Measurements from ENCODE around the gene NHLH1.

GRCh38 chr1:160326418-160326817 lies 40.5 kb upstream of the NHLH1 start:
- TF ChIP-seq RAD21 (IDR thresholded peaks at IDR 0.05; ENCODE audit: low read length): no peak
- no peak for TF ChIP-seq CTCF (conservative IDR thresholded peaks at IDR 0.05; ENCODE audit: low read depth, low read length)
- TF ChIP-seq POLR2A (IDR thresholded peaks at IDR 0.05; ENCODE audit: low read depth, low read length): no peak
